Liver (tissue), 9 donors: Measurements from ENCODE around the gene RNF19B. TPM values are rescaled to one million over a fixed set of nuclear protein-coding genes. Genes with fewer than 3 reads are reported as not detected.

Source experiments
- DNase-seq: peaks from one replicate; pipeline ENCODE4 v3.0.0-alpha.2; 2017; ENCODE audit warnings: low spot score
- H3K27ac ChIP-seq, 2 donors: one replicate each; pipeline ENCODE4 v1.7.0; 2013; ENCODE audit warnings: inconsistent platforms in 2 of 2, low read length in 2 of 2, control low read depth in 1 of 2, low read depth in 1 of 2, mild to moderate bottlenecking in 1 of 2
- H3K27me3 ChIP-seq, 4 donors: one replicate each; pipeline versions ENCODE4 v1.6.1 to v1.7.0; 2013; ENCODE audit warnings: low read length in 3 of 4, inconsistent platforms in 1 of 4, mild to moderate bottlenecking in 1 of 4, moderate library complexity in 1 of 4; ENCODE audit not compliant: control insufficient read depth in 4 of 4, insufficient read depth in 4 of 4
- H3K36me3 ChIP-seq, 4 donors: one replicate each; pipeline versions ENCODE4 v1.6.1 to v1.7.0; 2013; ENCODE audit warnings: low read length in 3 of 4, mild to moderate bottlenecking in 3 of 4, low read depth in 1 of 4, moderate library complexity in 1 of 4; ENCODE audit not compliant: control insufficient read depth in 4 of 4, insufficient read depth in 3 of 4
- H3K4me1 ChIP-seq, 4 donors: one replicate each; pipeline versions ENCODE4 v1.6.1 to v1.7.0; 2013; ENCODE audit warnings: low read length in 3 of 4, mild to moderate bottlenecking in 3 of 4, moderate library complexity in 1 of 4; ENCODE audit not compliant: control insufficient read depth in 4 of 4, insufficient read depth in 4 of 4
- H3K4me3 ChIP-seq, 3 donors: one replicate each; pipeline versions ENCODE4 v1.6.1 to v1.7.0; 2013; ENCODE audit warnings: low read length in 3 of 3, control low read depth in 1 of 3, low read depth in 1 of 3, mild to moderate bottlenecking in 1 of 3
- H3K9ac ChIP-seq, 2 donors: one replicate each; pipeline ENCODE4 v1.7.0; 2013; ENCODE audit warnings: low read length in 2 of 2, mild to moderate bottlenecking in 2 of 2, moderate library complexity in 2 of 2, control low read depth in 1 of 2, low read depth in 1 of 2
- H3K9me3 ChIP-seq, 4 donors: one replicate each; pipeline versions ENCODE4 v1.6.1 to v1.7.0; 2013; ENCODE audit warnings: low read length in 3 of 4; ENCODE audit not compliant: control insufficient read depth in 4 of 4
- FOXA1 ChIP-seq: IDR thresholded peaks from 2 replicates; pipeline ENCODE4 v1.6.1; 2016; ENCODE audit warnings: antibody characterized with exemption
- FOXA2 ChIP-seq: IDR thresholded peaks from 2 replicates; pipeline ENCODE4 v1.6.1; 2016; ENCODE audit warnings: antibody characterized with exemption
- GABPA ChIP-seq, 2 donors: IDR thresholded peaks in 1 of 2; conservative IDR thresholded peaks in 1 of 2; 2 replicates each; pipeline ENCODE4 v1.6.1; 2016; ENCODE audit warnings: antibody characterized with exemption in 2 of 2, mild to moderate bottlenecking in 1 of 2, moderate library complexity in 1 of 2
- HNF4A ChIP-seq, 2 donors: conservative IDR thresholded peaks; 2 replicates each; pipeline ENCODE4 v1.6.1; 2016; ENCODE audit warnings: antibody characterized with exemption in 2 of 2, mild to moderate bottlenecking in 2 of 2
- HNF4G ChIP-seq: IDR thresholded peaks from 2 replicates; pipeline ENCODE4 v1.6.1; 2016; ENCODE audit warnings: antibody characterized with exemption
- MAX ChIP-seq: IDR thresholded peaks from 2 replicates; pipeline ENCODE4 v1.6.1; 2016; ENCODE audit warnings: antibody characterized with exemption
- NR2F2 ChIP-seq: IDR thresholded peaks from 2 replicates; pipeline ENCODE4 v1.6.1; 2016; ENCODE audit warnings: antibody characterized with exemption
- RAD21 ChIP-seq, 2 donors: IDR thresholded peaks; 2 replicates each; pipeline ENCODE4 v1.6.1; 2016; ENCODE audit warnings: antibody characterized with exemption in 2 of 2, mild to moderate bottlenecking in 2 of 2
- REST ChIP-seq: IDR thresholded peaks from 2 replicates; pipeline ENCODE4 v1.6.1; 2016; ENCODE audit warnings: antibody characterized with exemption, mild to moderate bottlenecking
- RXRA ChIP-seq, 2 donors: IDR thresholded peaks; 2 replicates each; pipeline ENCODE4 v1.6.1; 2017 to 2018; ENCODE audit warnings: antibody characterized with exemption in 2 of 2, mild to moderate bottlenecking in 1 of 2
- SP1 ChIP-seq: IDR thresholded peaks from 2 replicates; pipeline ENCODE4 v1.6.1; 2018; ENCODE audit warnings: antibody characterized with exemption, mild to moderate bottlenecking
- TAF1 ChIP-seq: conservative IDR thresholded peaks from 2 replicates; pipeline ENCODE4 v1.6.1; 2016; ENCODE audit warnings: antibody characterized with exemption, mild to moderate bottlenecking
- YY1 ChIP-seq: IDR thresholded peaks from 2 replicates; pipeline ENCODE4 v1.6.1; 2016; ENCODE audit warnings: antibody characterized with exemption, mild to moderate bottlenecking
- WGBS: extraction: QIAGEN DNeasy Blood & Tissue Kit; methylation state at CpG from one replicate; pipeline ENCODE4 v1.1.7; 2013; 5-methylcytosine and 5-hydroxymethylcytosine counted together
- polyA plus RNA-seq, 2 donors: library from polyadenylated mRNA; stranded (reverse) in 1 of 2; unstranded in 1 of 2; fragments of 200-250 nt in 1 of 2; fragments of >200 nt in 1 of 2; fragmentation: Nextera tagmentation in 1 of 2; extraction: Ambion mirVana in 1 of 2; gene quantifications; one replicate each; pipeline versions ENCODE4 v1.2.1 to v1.2.3, GENCODE V29; 2013 to 2015
- total RNA-seq, 2 donors: library from RNA; depleted of rRNA; stranded (reverse); fragments of >200 nt; gene quantifications; one replicate each; pipeline ENCODE4 v1.2.3, GENCODE V29; 2014
- TF ChIP-seq, protein P1 (sequence below): IDR thresholded peaks from 2 replicates; pipeline ENCODE4 v1.6.1; 2016; ENCODE audit warnings: antibody characterized with exemption
- donor health status: healthy.
- donor health status: healthy.
- donor health status: healthy.
- donor health status: healthy.
- donor health status: healthy.

RNF19B gene
- total and polyA plus RNA-seq, 4 donors = 2.2 to 8.3 (median 5.0) TPM

DNA sequence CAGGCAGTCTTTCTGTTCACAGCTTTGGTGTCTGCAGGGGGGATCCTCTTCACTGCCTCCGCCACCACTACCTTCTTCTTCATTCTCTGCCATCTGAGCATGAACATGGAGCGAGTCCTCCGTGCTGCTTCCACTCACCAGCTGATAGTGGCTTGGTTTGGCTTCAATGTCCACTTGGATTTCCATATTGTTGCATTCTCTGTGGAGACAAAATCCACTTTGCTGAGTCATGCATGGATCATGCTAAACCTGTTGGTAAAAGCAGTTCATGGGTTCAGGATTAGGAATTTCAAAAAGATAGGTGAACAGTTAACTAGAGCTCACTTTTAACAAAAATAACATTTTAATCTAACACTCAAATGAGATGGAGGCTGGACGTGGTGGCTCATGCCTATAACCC, 27.5 kb downstream of the RNF19B start:
- peaks cover 0 to 12% (median 7%) of the 10 kb centered on the region in 4 donors for H3K36me3 ChIP-seq
- peaks cover 10 to 45% (median 26%) of the 10 kb centered on the region in 4 donors for H3K4me1 ChIP-seq
- no peaks in the 10 kb centered on the region for H3K27me3 ChIP-seq
- WGBS = 89% methylated on average over 4 of the region's 4 CpGs
- TF ChIP-seq, protein P1, sequence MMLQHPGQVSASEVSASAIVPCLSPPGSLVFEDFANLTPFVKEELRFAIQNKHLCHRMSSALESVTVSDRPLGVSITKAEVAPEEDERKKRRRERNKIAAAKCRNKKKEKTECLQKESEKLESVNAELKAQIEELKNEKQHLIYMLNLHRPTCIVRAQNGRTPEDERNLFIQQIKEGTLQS = no peak
- TF ChIP-seq REST (no peak), HNF4A (conservative IDR thresholded peaks at IDR 0.05) (no peak)
- H3K9me3 ChIP-seq = no peaks in the 10 kb centered on the region
- no peak overlapping the region for H3K9ac ChIP-seq
- H3K27ac ChIP-seq = peak overlapping the region; percentile 67 to 83
- DNase-seq = no peak
- no peak overlapping the region for H3K4me3 ChIP-seq

- 93% methylated on average over 10 of the region's 10 CpGs for WGBS
- peaks cover 10 to 45% (median 25%) of the 10 kb centered on the region in 4 donors for H3K4me1 ChIP-seq
- H3K27ac ChIP-seq = peak overlapping the region; percentile 67 to 73
- no peaks in the 10 kb centered on the region for H3K9me3 ChIP-seq
- peaks cover 0 to 7% (median 4%) of the 10 kb centered on the region in 4 donors for H3K36me3 ChIP-seq
- H3K4me3 ChIP-seq = no peak overlapping the region
- TF ChIP-seq HNF4G (no peak), TAF1 (no peak), MAX (no peak), REST (no peak), FOXA2 (no peak)
- no peaks in the 10 kb centered on the region for H3K27me3 ChIP-seq
- no peak for DNase-seq
- no peak overlapping the region for H3K9ac ChIP-seq
Measured at GRCh38 chr1:32934535-32934934, 30.1 kb downstream of the RNF19B start.

GRCh38 chr1:32933742-32934322, 30.8 kb downstream of the RNF19B start:
- Histone ChIP-seq H3K9ac (no peak overlapping the region), H3K27me3 (no peaks in the 10 kb centered on the region), H3K4me3 (no peak overlapping the region), H3K4me1 (peaks cover 10 to 45% (median 25%) of the 10 kb centered on the region in 4 donors), H3K9me3 (no peaks in the 10 kb centered on the region), H3K27ac (peak overlapping the region; percentile 67 to 73), H3K36me3 (peaks cover 0 to 7% (median 4%) of the 10 kb centered on the region in 4 donors)
- DNase-seq = peak; percentile 38
- WGBS = 12% methylated on average over 3 of the region's 3 CpGs
- TF ChIP-seq YY1 = peak; percentile 82
- TF ChIP-seq FOXA1 = peak; percentile 68
- peak; percentile 85 to 92 for TF ChIP-seq RXRA (IDR thresholded peaks at IDR 0.05)
- TF ChIP-seq TAF1 = no peak
- peak; percentile 8 to 66 for TF ChIP-seq RAD21 (IDR thresholded peaks at IDR 0.05)
- TF ChIP-seq REST = peak; percentile 62
- peak; percentile 49 for TF ChIP-seq FOXA2
- peak; percentile 94 for TF ChIP-seq MAX
- TF ChIP-seq, protein P1 = peak; percentile 27
- peak; percentile 22 to 79 for TF ChIP-seq GABPA (IDR thresholded peaks at IDR 0.05 in 1 of 2, conservative IDR thresholded peaks at IDR 0.05 in 1 of 2)
- no peak for TF ChIP-seq NR2F2
- TF ChIP-seq SP1 = peak; percentile 97
